Osteoblast (primary cell): ENCODE measurements around the gene SLC1A2. TPM values are rescaled to one million over a fixed set of nuclear protein-coding genes. Genes with fewer than 3 reads are reported as not detected.
A peak's percentile ranks its signal among the peaks of the same experiment; 100 is the strongest.

Experiments used
- DNase-seq: peaks from one replicate; pipeline ENCODE4 v3.0.0; 2011; ENCODE audit warnings: low spot score, mixed read lengths; ENCODE audit not compliant: insufficient read length; ENCODE audit errors: missing footprints
- H2AFZ ChIP-seq: 2 replicates; pipeline ENCODE4 v1.6.0; 2011; ENCODE audit warnings: mild to moderate bottlenecking, low read length
- H3K27ac ChIP-seq: 2 replicates; pipeline ENCODE4 v1.5.1; 2011; ENCODE audit warnings: mild to moderate bottlenecking, low read depth, low read length, moderate library complexity
- H3K27me3 ChIP-seq: 2 replicates; pipeline ENCODE4 v1.6.0; 2012; ENCODE audit warnings: mild to moderate bottlenecking, control low read depth, inconsistent platforms, low read length, moderate library complexity; ENCODE audit not compliant: insufficient read depth
- H3K36me3 ChIP-seq: 2 replicates; pipeline ENCODE4 v1.5.1; 2011; ENCODE audit warnings: mild to moderate bottlenecking, low read length, control low read depth, moderate library complexity; ENCODE audit not compliant: insufficient read depth
- H3K4me1 ChIP-seq: 2 replicates; pipeline ENCODE4 v1.5.1; 2011; ENCODE audit warnings: mild to moderate bottlenecking, low read length, control low read depth, moderate library complexity; ENCODE audit not compliant: insufficient read depth
- H3K4me2 ChIP-seq: 2 replicates; pipeline ENCODE4 v1.6.0; 2011; ENCODE audit warnings: mild to moderate bottlenecking, low read length; ENCODE audit not compliant: insufficient read depth
- H3K4me3 ChIP-seq: fragments of 200-600 bp; sonication (generic); 3 replicates; pipeline ENCODE4 v1.5.1; 2012; ENCODE audit warnings: mild to moderate bottlenecking, low read length, inconsistent platforms; ENCODE audit not compliant: insufficient read depth
- H3K79me2 ChIP-seq: 2 replicates; pipeline ENCODE4 v1.6.0; 2012; ENCODE audit warnings: mild to moderate bottlenecking, low read length, control low read depth, inconsistent platforms; ENCODE audit not compliant: insufficient read depth
- H3K9me3 ChIP-seq: 2 replicates; pipeline ENCODE4 v1.5.1; 2011; ENCODE audit warnings: low read depth, low read length, control low read depth
- H4K20me1 ChIP-seq: 2 replicates; pipeline ENCODE4 v1.6.0; 2012; ENCODE audit warnings: mild to moderate bottlenecking, low read length, control low read depth; ENCODE audit not compliant: insufficient read depth
- total RNA-seq: library from RNA; depleted of rRNA; stranded (reverse); fragments of >200 nt; gene quantifications from 2 replicates; pipeline ENCODE4 v1.2.3, GENCODE V29; 2012
- TF ChIP-seq, protein P1 (sequence below): IDR thresholded peaks from 2 replicates; pipeline ENCODE4 v1.5.1; 2011; ENCODE audit warnings: mild to moderate bottlenecking, low read depth, low read length, moderate library complexity; ENCODE audit errors: extremely low read depth

SLC1A2 gene
- total RNA-seq, 1 donor, result 0.72 TPM

DNA sequence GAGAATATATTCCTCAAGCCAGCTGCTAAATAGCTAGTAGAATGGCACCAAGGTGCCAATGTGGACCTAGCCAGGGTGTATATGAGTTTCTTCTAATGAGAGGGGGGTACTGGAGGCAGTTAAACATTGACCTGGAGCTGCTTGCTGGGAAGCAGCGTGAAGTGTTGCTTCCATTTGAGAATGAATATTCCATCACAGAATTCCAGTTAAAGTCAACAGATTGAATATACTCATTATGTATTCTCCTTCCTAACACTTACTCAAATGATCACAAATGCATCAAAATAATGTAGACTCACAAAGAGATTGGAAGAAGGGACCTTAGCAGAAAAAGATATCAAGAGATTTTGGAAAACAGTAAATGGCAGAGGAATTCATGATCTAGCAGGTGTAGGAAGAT is 178.3 kb downstream of the SLC1A2 start:
- Histone ChIP-seq H3K4me2 (no peak overlapping the region), H3K27me3 (no peaks in the 10 kb centered on the region), H3K4me3 (no peak overlapping the region), H4K20me1 (no peaks in the 10 kb centered on the region), H2AFZ (no peak overlapping the region), H3K9me3 (no peaks in the 10 kb centered on the region), H3K27ac (no peak overlapping the region), H3K79me2 (no peaks in the 10 kb centered on the region), H3K4me1 (peaks cover 15% of the 10 kb centered on the region), H3K36me3 (no peaks in the 10 kb centered on the region)
- DNase-seq, result peak; percentile 4
- TF ChIP-seq, protein P1, sequence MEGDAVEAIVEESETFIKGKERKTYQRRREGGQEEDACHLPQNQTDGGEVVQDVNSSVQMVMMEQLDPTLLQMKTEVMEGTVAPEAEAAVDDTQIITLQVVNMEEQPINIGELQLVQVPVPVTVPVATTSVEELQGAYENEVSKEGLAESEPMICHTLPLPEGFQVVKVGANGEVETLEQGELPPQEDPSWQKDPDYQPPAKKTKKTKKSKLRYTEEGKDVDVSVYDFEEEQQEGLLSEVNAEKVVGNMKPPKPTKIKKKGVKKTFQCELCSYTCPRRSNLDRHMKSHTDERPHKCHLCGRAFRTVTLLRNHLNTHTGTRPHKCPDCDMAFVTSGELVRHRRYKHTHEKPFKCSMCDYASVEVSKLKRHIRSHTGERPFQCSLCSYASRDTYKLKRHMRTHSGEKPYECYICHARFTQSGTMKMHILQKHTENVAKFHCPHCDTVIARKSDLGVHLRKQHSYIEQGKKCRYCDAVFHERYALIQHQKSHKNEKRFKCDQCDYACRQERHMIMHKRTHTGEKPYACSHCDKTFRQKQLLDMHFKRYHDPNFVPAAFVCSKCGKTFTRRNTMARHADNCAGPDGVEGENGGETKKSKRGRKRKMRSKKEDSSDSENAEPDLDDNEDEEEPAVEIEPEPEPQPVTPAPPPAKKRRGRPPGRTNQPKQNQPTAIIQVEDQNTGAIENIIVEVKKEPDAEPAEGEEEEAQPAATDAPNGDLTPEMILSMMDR, result no peak

DNA sequence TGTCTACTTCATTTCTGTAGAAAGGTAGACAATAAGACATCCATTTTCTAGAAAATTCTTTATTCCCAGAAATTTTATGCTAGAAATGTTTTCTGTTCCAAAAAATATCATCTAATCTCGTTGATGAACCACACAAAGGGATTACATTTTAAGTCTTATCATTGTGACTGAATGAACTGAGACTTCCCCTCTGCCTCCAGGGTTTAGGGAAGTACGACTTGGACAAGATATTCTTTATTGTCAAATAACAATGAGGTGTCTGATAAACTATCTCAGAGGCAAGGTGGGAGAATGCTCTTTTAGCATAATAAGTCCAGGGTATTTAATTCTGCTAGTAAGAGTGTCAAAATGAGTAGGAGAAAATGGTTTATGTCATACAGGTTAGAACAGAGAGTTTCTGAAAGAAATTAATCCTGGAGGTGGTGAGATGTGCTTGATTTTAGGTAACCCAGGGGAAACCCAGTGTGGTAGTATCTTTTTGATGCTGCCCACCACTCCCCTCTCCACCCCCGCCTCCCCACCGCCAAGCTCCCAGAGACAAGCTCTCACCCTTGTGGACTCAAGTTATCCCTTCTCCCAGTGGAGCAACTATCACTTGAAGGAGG is 179.8 kb downstream of the SLC1A2 start:
- Histone ChIP-seq H3K27ac (no peak overlapping the region), H3K4me1 (peaks cover 15% of the 10 kb centered on the region), H4K20me1 (no peaks in the 10 kb centered on the region), H3K4me3 (no peak overlapping the region), H3K9me3 (no peaks in the 10 kb centered on the region), H2AFZ (no peak overlapping the region), H3K36me3 (no peaks in the 10 kb centered on the region), H3K79me2 (no peaks in the 10 kb centered on the region), H3K27me3 (no peaks in the 10 kb centered on the region), H3K4me2 (no peak overlapping the region)
- DNase-seq, result no peak
- TF ChIP-seq, protein P1, result no peak

DNA sequence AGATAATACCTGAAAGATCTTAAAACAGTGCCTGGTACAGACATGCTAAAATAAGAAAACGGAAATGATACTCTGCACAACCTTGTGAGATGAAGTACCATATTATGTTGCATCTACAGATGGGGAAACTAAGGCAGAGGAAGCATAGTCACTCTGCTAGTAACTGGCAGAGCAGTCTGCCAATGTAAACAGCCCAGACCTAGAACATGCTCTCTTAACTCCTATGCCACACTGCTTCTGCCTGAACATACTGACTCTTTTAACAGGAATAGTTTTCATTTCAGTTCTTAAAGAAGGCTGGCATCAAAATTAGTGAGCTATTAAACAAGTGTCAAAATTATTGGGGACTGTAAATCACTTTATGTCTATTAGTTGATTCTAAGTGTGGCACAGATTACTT is 180.5 kb downstream of the SLC1A2 start:
- H3K4me3 ChIP-seq, result no peak overlapping the region
- no peaks in the 10 kb centered on the region for H3K79me2 ChIP-seq
- no peaks in the 10 kb centered on the region for H3K9me3 ChIP-seq
- no peaks in the 10 kb centered on the region for H3K36me3 ChIP-seq
- H4K20me1 ChIP-seq, result no peaks in the 10 kb centered on the region
- no peak overlapping the region for H3K27ac ChIP-seq
- no peak overlapping the region for H3K4me2 ChIP-seq
- H3K27me3 ChIP-seq, result no peaks in the 10 kb centered on the region
- TF ChIP-seq, protein P1, result no peak
- no peak for DNase-seq
- no peak overlapping the region for H2AFZ ChIP-seq
- H3K4me1 ChIP-seq, result peaks cover 15% of the 10 kb centered on the region

DNA sequence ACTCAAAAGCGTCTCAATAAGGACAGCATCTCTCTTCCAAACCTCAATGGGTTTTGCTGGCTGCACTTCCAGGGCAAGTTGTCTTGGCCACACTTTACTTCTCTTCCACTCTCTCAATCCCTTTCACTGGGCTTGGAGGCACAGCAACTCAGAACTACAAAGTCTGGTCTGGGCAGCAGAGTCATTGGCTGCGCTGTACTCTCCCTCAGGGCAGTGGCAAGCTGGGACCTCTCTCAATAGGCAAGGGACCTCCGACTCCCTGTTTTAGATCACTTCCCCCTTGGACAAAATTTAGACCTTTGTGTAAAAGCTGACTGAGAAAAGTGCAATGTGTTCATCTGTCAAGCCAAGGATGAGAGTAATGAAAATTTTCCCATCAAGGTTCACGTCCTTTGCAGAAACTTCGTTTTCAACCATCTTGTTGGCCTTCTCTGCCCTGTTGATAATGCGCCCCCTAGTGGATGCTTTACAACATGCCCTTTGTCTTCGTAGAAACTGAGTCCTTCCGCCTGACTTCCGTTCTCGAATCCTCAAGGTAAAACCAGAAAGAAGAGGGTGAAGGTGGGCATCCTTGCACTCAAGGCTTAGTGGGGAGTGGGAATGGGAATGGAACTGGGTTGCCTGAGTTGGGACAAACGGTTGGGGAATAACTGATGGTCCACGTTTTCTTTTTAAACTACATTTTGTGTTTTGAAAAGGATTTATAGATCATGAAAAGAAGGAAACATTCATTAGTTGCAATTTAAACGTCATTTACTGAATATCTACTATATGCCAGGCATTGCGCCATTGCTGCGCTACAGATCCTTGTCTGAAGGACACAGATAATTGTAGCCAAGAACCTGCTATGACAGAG is 181.3 kb downstream of the SLC1A2 start:
- no peaks in the 10 kb centered on the region for H3K36me3 ChIP-seq
- no peak overlapping the region for H2AFZ ChIP-seq
- H3K27ac ChIP-seq, result no peak overlapping the region
- H4K20me1 ChIP-seq, result no peaks in the 10 kb centered on the region
- TF ChIP-seq, protein P1, result peak; percentile 71
- no peak overlapping the region for H3K4me2 ChIP-seq
- H3K27me3 ChIP-seq, result no peaks in the 10 kb centered on the region
- H3K4me3 ChIP-seq, result no peak overlapping the region
- peaks cover 15% of the 10 kb centered on the region for H3K4me1 ChIP-seq
- DNase-seq, result no peak
- no peaks in the 10 kb centered on the region for H3K9me3 ChIP-seq
- H3K79me2 ChIP-seq, result no peaks in the 10 kb centered on the region
